ENCODE data around the gene SMYD3. TPM values are rescaled to one million over a fixed set of nuclear protein-coding genes. Genes with fewer than 3 reads are reported as not detected.

SMYD3 gene
- total and polyA plus RNA-seq, 2 of the 13 experiments (the other 11 are each of a cell fraction or from before 2014, with no cell fraction given) = 27.7 to 35.8 TPM

GRCh38 chr1:246161626-246162025 lies 345.5 kb downstream of the SMYD3 start:
- FAIRE-seq = no peak

GRCh38 chr1:246160905-246161304 lies 346.2 kb downstream of the SMYD3 start:
- CTCF ChIA-PET (ENCODE audit: low intra/inter-chr PET ratio, low total read pairs) = no interaction called here
- no TSS peak for BruUV-seq (replicated peaks)
- H3K27ac ChIP-seq (ENCODE audit: extremely low read length, insufficient read depth, low read length) = no peak overlapping the region

More at GRCh38 chr1:246161626-246162025, 345.5 kb downstream of the SMYD3 start:
- TF ChIP-seq ZBTB34 (CRISPR knock-in tag; IDR thresholded peaks at IDR 0.05) (no peak), PHF5A (CRISPR knock-in tag; IDR thresholded peaks at IDR 0.05; ENCODE audit: low read depth, unreplicated experiment) (no peak), ZNF577 (CRISPR knock-in tag; IDR thresholded peaks at IDR 0.05; ENCODE audit: borderline replicate concordance, low read depth) (no peak)
- Histone ChIP-seq H3K9ac (ENCODE audit: insufficient read depth, low read depth, low read length) (no peak overlapping the region), H3K4me3 (replicated peaks in 1 of 3; ENCODE audit: insufficient read depth in 1 of 3, low read depth in 2 of 3, low read length in 3 of 3) (no peak overlapping the region), H3K79me2 (ENCODE audit: insufficient read depth, low read length) (no peaks in the 10 kb centered on the region), H3K27me3 (ENCODE audit: control insufficient read depth in 1 of 2, insufficient read depth in 2 of 2, low read length in 2 of 2) (no peaks in the 10 kb centered on the region), H4K20me1 (ENCODE audit: insufficient read depth, low read length) (no peaks in the 10 kb centered on the region), H3K4me2 (ENCODE audit: low read depth, low read length) (no peak overlapping the region), H3K27ac (ENCODE audit: extremely low read length, insufficient read depth, low read length) (no peak overlapping the region), H3K9me3 (ENCODE audit: low read length) (no peaks in the 10 kb centered on the region), H3K36me3 (replicated peaks in 1 of 2; ENCODE audit: control insufficient read depth in 1 of 2, insufficient read depth in 2 of 2, low read length in 2 of 2) (no peaks in the 10 kb centered on the region), H2AFZ (ENCODE audit: low read length) (no peak overlapping the region), H3K4me1 (ENCODE audit: insufficient read depth, low read length) (peaks cover 16% of the 10 kb centered on the region)
- POLR2A ChIA-PET = no interaction called here
- DNase-seq (ENCODE audit: low spot score) (no peak), ATAC-seq (no peak)
- WGBS (ENCODE audit: low lambda C conversion rate) = 95% methylated on average over 1 of the region's 1 CpG
- in situ Hi-C loops (cut with HindIII; ENCODE audit: extremely low pct_ligation_motif_present, low pct_unique_long_range_greater_than_20kb) = no loop called here
- no TSS peak for BruUV-seq (replicated peaks)
- intact Hi-C loops (cut with micrococcal nuclease; ENCODE audit: unreplicated experiment) = no loop called here
- CTCF ChIA-PET (ENCODE audit: low intra/inter-chr PET ratio, low total read pairs) = no interaction called here

More at GRCh38 chr1:246160905-246161304, 346.2 kb downstream of the SMYD3 start:
- no peaks in the 10 kb centered on the region for H3K79me2 ChIP-seq (ENCODE audit: insufficient read depth, low read length)
- intact Hi-C loops (cut with micrococcal nuclease; ENCODE audit: unreplicated experiment) = no loop called here
- no peaks in the 10 kb centered on the region for H3K9me3 ChIP-seq (ENCODE audit: low read length)
- no peaks in the 10 kb centered on the region for H3K27me3 ChIP-seq (ENCODE audit: control insufficient read depth in 1 of 2, insufficient read depth in 2 of 2, low read length in 2 of 2)
- ATAC-seq (no peak), DNase-seq (ENCODE audit: low spot score) (no peak), FAIRE-seq (no peak)
- POLR2A ChIA-PET = no interaction called here
- in situ Hi-C loops (cut with HindIII; ENCODE audit: extremely low pct_ligation_motif_present, low pct_unique_long_range_greater_than_20kb) = no loop called here
- peaks cover 8% of the 10 kb centered on the region for H3K4me1 ChIP-seq (ENCODE audit: insufficient read depth, low read length)
- H2AFZ ChIP-seq (ENCODE audit: low read length) = no peak overlapping the region
- H3K36me3 ChIP-seq (replicated peaks in 1 of 2; ENCODE audit: control insufficient read depth in 1 of 2, insufficient read depth in 2 of 2, low read length in 2 of 2) = no peaks in the 10 kb centered on the region
- H3K9ac ChIP-seq (ENCODE audit: insufficient read depth, low read depth, low read length) = no peak overlapping the region
- TF ChIP-seq ZSCAN22 (CRISPR knock-in tag; IDR thresholded peaks at IDR 0.05) (peak; percentile 90), ETV6 (CRISPR knock-in tag; conservative IDR thresholded peaks at IDR 0.05) (no peak)
- H3K4me3 ChIP-seq (replicated peaks in 1 of 3; ENCODE audit: insufficient read depth in 1 of 3, low read depth in 2 of 3, low read length in 3 of 3) = no peak overlapping the region
- no peak overlapping the region for H3K4me2 ChIP-seq (ENCODE audit: low read depth, low read length)
- H4K20me1 ChIP-seq (ENCODE audit: insufficient read depth, low read length) = no peaks in the 10 kb centered on the region
- WGBS (ENCODE audit: low lambda C conversion rate) = 95% methylated on average over 10 of the region's 10 CpGs
